ENCODE results near the gene NUDCD3. TPM values are rescaled to one million over a fixed set of nuclear protein-coding genes. Genes with fewer than 3 reads are reported as not detected.

NUDCD3 gene
- total RNA-seq, 1 experiment from 2014 or later = 71.9 TPM

GRCh38 chr7:44439926-44440325 is 50.5 kb downstream of the NUDCD3 start:
- Histone ChIP-seq H3K79me2 (ENCODE audit: insufficient read depth, low read length) (no peaks in the 10 kb centered on the region), H3T11ph (ENCODE audit: low read length) (no peak overlapping the region), H2BK5ac (ENCODE audit: insufficient read length, low read length) (no peak overlapping the region), H3K9ac (ENCODE audit: extremely low read depth, insufficient read length, low read length) (no peak overlapping the region), H3K27ac (ENCODE audit: insufficient read length, low read depth, low read length) (no peak overlapping the region), H3K14ac (ENCODE audit: insufficient read depth, low read length) (no peak overlapping the region), H2AFZ (ENCODE audit: low read length) (no peak overlapping the region), H3K9me3 (ENCODE audit: control insufficient read depth, low read depth, low read length) (no peaks in the 10 kb centered on the region), H3K18ac (ENCODE audit: insufficient read length, low read depth, low read length) (no peak overlapping the region), H3K4ac (ENCODE audit: low read depth, low read length) (no peak overlapping the region), H3K4me1 (ENCODE audit: insufficient read depth, low read length) (no peaks in the 10 kb centered on the region), H3K23me2 (ENCODE audit: insufficient read length, low read depth, low read length, poor library complexity, severe bottlenecking) (no peaks in the 10 kb centered on the region), H2BK20ac (ENCODE audit: low read depth, low read length, poor library complexity, severe bottlenecking) (no peak overlapping the region), H2BK12ac (ENCODE audit: insufficient read length, low read depth, low read length) (no peak overlapping the region), H3K56ac (ENCODE audit: insufficient read length, low read depth, low read length) (no peak overlapping the region), H4K20me1 (ENCODE audit: control insufficient read depth, insufficient read depth, insufficient read length) (no peaks in the 10 kb centered on the region), H3K27me3 (ENCODE audit: insufficient read depth, low read length) (no peaks in the 10 kb centered on the region), H3K79me1 (ENCODE audit: insufficient read depth, low read depth, low read length, poor library complexity, severe bottlenecking) (peaks cover 4% of the 10 kb centered on the region), H3K23ac (ENCODE audit: insufficient read length, low read depth, low read length) (no peak overlapping the region), H4K8ac (replicated peaks; ENCODE audit: insufficient read length, low read depth, low read length) (no peak overlapping the region), H2BK15ac (ENCODE audit: low read depth, low read length) (no peak overlapping the region), H3K4me2 (ENCODE audit: insufficient read depth, insufficient read length, low read length) (no peak overlapping the region), H2BK120ac (ENCODE audit: low read depth, low read length, poor library complexity, severe bottlenecking) (no peak overlapping the region), H4K91ac (ENCODE audit: insufficient read length, low read depth, low read length) (no peak overlapping the region), H2AK5ac (ENCODE audit: insufficient read length, low read length) (no peak overlapping the region), H4K5ac (ENCODE audit: insufficient read length, low read depth, low read length) (no peak overlapping the region)
- H3K36me3 Mint-ChIP-seq (ENCODE audit: insufficient read depth in 1 of 3, low read depth in 3 of 3) = peaks cover 4 to 14% (median 8%) of the 10 kb centered on the region in 3 experiments; a peak in 5 of 7 replicates
- H3K27ac Mint-ChIP-seq = no peak overlapping the region
- H3K9me3 Mint-ChIP-seq = no peaks in the 10 kb centered on the region
- DNase-seq = no peak
- no CpG with 5 or more reads among the region's 3 CpGs for WGBS (ENCODE audit: extremely low coverage, insufficient read length, low lambda C conversion rate)
- no peak overlapping the region for H3K4me3 Mint-ChIP-seq
- H3K4me1 Mint-ChIP-seq = no peaks in the 10 kb centered on the region
- TF ChIP-seq, protein P1, sequence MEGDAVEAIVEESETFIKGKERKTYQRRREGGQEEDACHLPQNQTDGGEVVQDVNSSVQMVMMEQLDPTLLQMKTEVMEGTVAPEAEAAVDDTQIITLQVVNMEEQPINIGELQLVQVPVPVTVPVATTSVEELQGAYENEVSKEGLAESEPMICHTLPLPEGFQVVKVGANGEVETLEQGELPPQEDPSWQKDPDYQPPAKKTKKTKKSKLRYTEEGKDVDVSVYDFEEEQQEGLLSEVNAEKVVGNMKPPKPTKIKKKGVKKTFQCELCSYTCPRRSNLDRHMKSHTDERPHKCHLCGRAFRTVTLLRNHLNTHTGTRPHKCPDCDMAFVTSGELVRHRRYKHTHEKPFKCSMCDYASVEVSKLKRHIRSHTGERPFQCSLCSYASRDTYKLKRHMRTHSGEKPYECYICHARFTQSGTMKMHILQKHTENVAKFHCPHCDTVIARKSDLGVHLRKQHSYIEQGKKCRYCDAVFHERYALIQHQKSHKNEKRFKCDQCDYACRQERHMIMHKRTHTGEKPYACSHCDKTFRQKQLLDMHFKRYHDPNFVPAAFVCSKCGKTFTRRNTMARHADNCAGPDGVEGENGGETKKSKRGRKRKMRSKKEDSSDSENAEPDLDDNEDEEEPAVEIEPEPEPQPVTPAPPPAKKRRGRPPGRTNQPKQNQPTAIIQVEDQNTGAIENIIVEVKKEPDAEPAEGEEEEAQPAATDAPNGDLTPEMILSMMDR (conservative IDR thresholded peaks at IDR 0.05) = no peak
- no peaks in the 10 kb centered on the region for H3K27me3 Mint-ChIP-seq (ENCODE audit: low read depth)

Measured in H9 (cell line).